ENCODE data around the gene TAS2R8.

Gene TAS2R8

GRCh38 chr12:10783252-10783651 is 23.8 kb downstream of the TAS2R8 start:
- DNase-seq (ENCODE audit: low read depth): no peak
- TF ChIP-seq POLR2A (IDR thresholded peaks at IDR 0.05; ENCODE audit: extremely low read depth, insufficient read length) (no peak), MAX (IDR thresholded peaks at IDR 0.05; ENCODE audit: low read depth, low read length) (no peak), MYC (IDR thresholded peaks at IDR 0.05; ENCODE audit: low read depth, low read length) (no peak), CTCF (IDR thresholded peaks at IDR 0.05; ENCODE audit: low read depth, low read length) (no peak)
- no peak overlapping the region for H3K4me3 ChIP-seq (ENCODE audit: low read depth, low read length)

- no peak for DNase-seq (ENCODE audit: low read depth)
- TF ChIP-seq CTCF (IDR thresholded peaks at IDR 0.05; ENCODE audit: low read depth, low read length) (no peak), MAX (IDR thresholded peaks at IDR 0.05; ENCODE audit: low read depth, low read length) (no peak), MYC (IDR thresholded peaks at IDR 0.05; ENCODE audit: low read depth, low read length) (no peak), POLR2A (IDR thresholded peaks at IDR 0.05; ENCODE audit: extremely low read depth, insufficient read length) (no peak)
- no peak overlapping the region for H3K4me3 ChIP-seq (ENCODE audit: low read depth, low read length)
Measured at GRCh38 chr12:10779103-10779502, 28.0 kb downstream of the TAS2R8 start.

- peak; percentile 46 for DNase-seq (ENCODE audit: low read depth)
- TF ChIP-seq POLR2A (IDR thresholded peaks at IDR 0.05; ENCODE audit: extremely low read depth, insufficient read length) (no peak), MYC (IDR thresholded peaks at IDR 0.05; ENCODE audit: low read depth, low read length) (no peak), MAX (IDR thresholded peaks at IDR 0.05; ENCODE audit: low read depth, low read length) (no peak), CTCF (IDR thresholded peaks at IDR 0.05; ENCODE audit: low read depth, low read length) (no peak)
- no peak overlapping the region for H3K4me3 ChIP-seq (ENCODE audit: low read depth, low read length)
Measured at GRCh38 chr12:10771132-10771733, 35.9 kb downstream of the TAS2R8 start.

GRCh38 chr12:10759657-10760056 is 47.4 kb downstream of the TAS2R8 start:
- DNase-seq (ENCODE audit: low read depth): no peak
- no peak overlapping the region for H3K4me3 ChIP-seq (ENCODE audit: low read depth, low read length)
- TF ChIP-seq CTCF (IDR thresholded peaks at IDR 0.05; ENCODE audit: low read depth, low read length) (no peak), MAX (IDR thresholded peaks at IDR 0.05; ENCODE audit: low read depth, low read length) (no peak), POLR2A (IDR thresholded peaks at IDR 0.05; ENCODE audit: extremely low read depth, insufficient read length) (no peak), MYC (IDR thresholded peaks at IDR 0.05; ENCODE audit: low read depth, low read length) (no peak)

- no peak for DNase-seq (ENCODE audit: low read depth)
- H3K4me3 ChIP-seq (ENCODE audit: low read depth, low read length): no peak overlapping the region
- no peak for TF ChIP-seq MYC (IDR thresholded peaks at IDR 0.05; ENCODE audit: low read depth, low read length)
- TF ChIP-seq MAX (IDR thresholded peaks at IDR 0.05; ENCODE audit: low read depth, low read length): no peak
Measured at GRCh38 chr12:10756194-10756593, 50.9 kb downstream of the TAS2R8 start.

Data from NB4 (cell line).